ENCODE data around the gene FNDC3B. TPM values are rescaled to one million over a fixed set of nuclear protein-coding genes. Genes with fewer than 3 reads are reported as not detected.

FNDC3B gene
- total RNA-seq, 2 donors from 2014 or later, result 12.0 to 17.7 TPM

DNA sequence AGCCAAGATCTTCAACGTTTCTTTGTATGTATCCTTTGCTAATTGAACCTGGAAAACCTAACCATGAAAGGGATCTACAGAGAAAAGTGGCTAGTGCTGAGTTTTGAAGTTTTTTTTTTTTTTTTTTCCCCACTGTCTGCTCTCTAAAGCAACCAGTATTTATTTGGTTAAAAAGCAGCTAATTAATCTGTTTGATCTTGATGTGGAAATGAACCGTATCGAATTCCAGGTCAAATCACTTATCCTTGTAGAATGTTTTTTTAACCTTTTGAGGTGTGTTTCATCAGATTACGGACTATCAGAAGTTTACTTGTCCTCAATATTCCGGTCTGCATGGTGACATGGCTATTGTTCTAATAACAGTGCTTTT is 117.2 kb downstream of the FNDC3B start:
- no peak overlapping the region for H3K4me3 Mint-ChIP-seq
- no peak for ATAC-seq (replicated peaks in 1 of 2)

DNA sequence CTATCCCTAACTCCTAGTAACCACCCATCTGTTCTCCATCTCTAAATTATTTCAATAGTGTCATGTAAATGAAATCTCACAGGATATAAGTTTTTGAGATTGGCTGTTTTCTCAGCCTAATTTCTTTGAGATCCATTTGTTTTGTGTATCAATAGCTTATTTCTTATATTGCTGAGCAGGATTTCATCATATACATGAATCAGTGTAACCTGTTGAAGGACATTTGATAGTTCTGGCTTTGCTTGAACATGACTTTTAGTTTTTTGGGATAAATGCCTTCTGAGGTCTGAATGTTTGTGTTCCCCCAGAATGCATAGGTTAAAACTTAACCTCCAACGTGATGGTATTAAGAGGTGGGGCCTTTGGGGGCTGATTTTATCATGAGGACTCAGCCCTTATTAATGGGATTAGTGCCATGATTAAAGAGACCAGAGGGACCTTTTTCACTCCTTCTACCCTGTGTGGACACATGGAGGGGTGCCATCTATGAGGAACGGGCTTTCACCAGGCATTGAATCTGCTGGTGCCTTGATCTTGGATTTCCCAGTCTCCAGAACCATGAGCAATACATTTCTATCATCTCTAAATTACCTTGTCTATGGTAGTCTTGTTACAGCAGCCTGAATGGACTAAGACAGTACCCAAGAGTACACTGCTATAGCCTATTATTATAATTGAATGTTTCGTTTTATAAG is 118.3 kb downstream of the FNDC3B start:
- DNase-seq (no peak), ATAC-seq (replicated peaks in 1 of 2) (no peak)
- no peak overlapping the region for H3K4me3 Mint-ChIP-seq
- no peaks in the 10 kb centered on the region for H3K27me3 Mint-ChIP-seq (ENCODE audit: low read depth)
- no peak overlapping the region for H3K27ac Mint-ChIP-seq
- H3K9me3 Mint-ChIP-seq, result no peaks in the 10 kb centered on the region
- peaks cover 22% of the 10 kb centered on the region for H3K4me1 Mint-ChIP-seq (ENCODE audit: low read depth)
- no peaks in the 10 kb centered on the region for H3K36me3 Mint-ChIP-seq (ENCODE audit: insufficient read depth in 2 of 2)

More for the DNA sequence above, 117.2 kb downstream of the FNDC3B start:
- Mint-ChIP-seq H3K4me1 (ENCODE audit: low read depth) (peaks cover 23% of the 10 kb centered on the region), H3K27ac (no peak overlapping the region), H3K36me3 (ENCODE audit: insufficient read depth in 2 of 2) (no peaks in the 10 kb centered on the region), H3K27me3 (ENCODE audit: low read depth) (no peaks in the 10 kb centered on the region), H3K9me3 (no peaks in the 10 kb centered on the region)
- no peak for DNase-seq

GRCh38 chr3:172158741-172159140 is 119.4 kb downstream of the FNDC3B start:
- Mint-ChIP-seq H3K27ac (no peak overlapping the region), H3K27me3 (ENCODE audit: low read depth) (no peaks in the 10 kb centered on the region), H3K4me1 (ENCODE audit: low read depth) (peaks cover 12% of the 10 kb centered on the region), H3K9me3 (no peaks in the 10 kb centered on the region), H3K36me3 (ENCODE audit: insufficient read depth in 2 of 2) (no peaks in the 10 kb centered on the region), H3K4me3 (no peak overlapping the region)
- ATAC-seq (replicated peaks in 1 of 2) (no peak), DNase-seq (no peak)

- Mint-ChIP-seq H3K27me3 (ENCODE audit: low read depth) (no peaks in the 10 kb centered on the region), H3K4me3 (no peak overlapping the region), H3K27ac (peak overlapping the region; percentile 33), H3K9me3 (no peaks in the 10 kb centered on the region), H3K36me3 (ENCODE audit: insufficient read depth in 2 of 2) (no peaks in the 10 kb centered on the region), H3K4me1 (ENCODE audit: low read depth) (peaks cover 9% of the 10 kb centered on the region)
- DNase-seq, result no peak
- no peak for ATAC-seq (replicated peaks in 1 of 2)
These were observed 120.0 kb downstream of the FNDC3B start for GRCh38 chr3:172159376-172159775.

GRCh38 chr3:172159962-172160538 is 120.7 kb downstream of the FNDC3B start:
- H3K4me3 Mint-ChIP-seq, result no peak overlapping the region
- peaks cover 2% of the 10 kb centered on the region for H3K4me1 Mint-ChIP-seq (ENCODE audit: low read depth)
- H3K36me3 Mint-ChIP-seq (ENCODE audit: insufficient read depth in 2 of 2), result no peaks in the 10 kb centered on the region
- DNase-seq (no peak), ATAC-seq (replicated peaks in 1 of 2) (no peak)
- H3K9me3 Mint-ChIP-seq, result no peaks in the 10 kb centered on the region
- no peaks in the 10 kb centered on the region for H3K27me3 Mint-ChIP-seq (ENCODE audit: low read depth)
- no peak overlapping the region for H3K27ac Mint-ChIP-seq

GRCh38 chr3:172161133-172161789 is 121.9 kb downstream of the FNDC3B start:
- Mint-ChIP-seq H3K27me3 (ENCODE audit: low read depth) (no peaks in the 10 kb centered on the region), H3K27ac (no peak overlapping the region), H3K4me1 (ENCODE audit: low read depth) (no peaks in the 10 kb centered on the region), H3K36me3 (ENCODE audit: insufficient read depth in 2 of 2) (no peaks in the 10 kb centered on the region), H3K4me3 (no peak overlapping the region), H3K9me3 (no peaks in the 10 kb centered on the region)
- no peak for DNase-seq
- ATAC-seq (replicated peaks in 1 of 2), result no peak

- Mint-ChIP-seq H3K27me3 (ENCODE audit: low read depth) (no peaks in the 10 kb centered on the region), H3K36me3 (ENCODE audit: insufficient read depth in 2 of 2) (no peaks in the 10 kb centered on the region), H3K4me1 (ENCODE audit: low read depth) (no peaks in the 10 kb centered on the region), H3K27ac (no peak overlapping the region), H3K4me3 (no peak overlapping the region), H3K9me3 (no peaks in the 10 kb centered on the region)
- DNase-seq (no peak), ATAC-seq (replicated peaks in 1 of 2) (no peak)
These were observed 122.6 kb downstream of the FNDC3B start for GRCh38 chr3:172161959-172162358.

- ATAC-seq (replicated peaks in 1 of 2) (no peak), DNase-seq (no peak)
- Mint-ChIP-seq H3K27ac (no peak overlapping the region), H3K9me3 (no peaks in the 10 kb centered on the region), H3K27me3 (ENCODE audit: low read depth) (no peaks in the 10 kb centered on the region), H3K4me1 (ENCODE audit: low read depth) (no peaks in the 10 kb centered on the region), H3K36me3 (ENCODE audit: insufficient read depth in 2 of 2) (no peaks in the 10 kb centered on the region), H3K4me3 (no peak overlapping the region)
These were observed 123.9 kb downstream of the FNDC3B start for GRCh38 chr3:172163320-172163719.

- no peak overlapping the region for H3K27ac Mint-ChIP-seq
- no peak for ATAC-seq (replicated peaks in 1 of 2)
- peaks cover 6% of the 10 kb centered on the region for H3K4me1 Mint-ChIP-seq (ENCODE audit: low read depth)
- DNase-seq, result no peak
- no peaks in the 10 kb centered on the region for H3K9me3 Mint-ChIP-seq
- H3K4me3 Mint-ChIP-seq, result no peak overlapping the region
- H3K36me3 Mint-ChIP-seq (ENCODE audit: insufficient read depth in 2 of 2), result no peaks in the 10 kb centered on the region
- H3K27me3 Mint-ChIP-seq (ENCODE audit: low read depth), result no peaks in the 10 kb centered on the region
These were observed 125.4 kb downstream of the FNDC3B start for GRCh38 chr3:172164620-172165362.

GRCh38 chr3:172166261-172166660 is 126.9 kb downstream of the FNDC3B start:
- H3K36me3 Mint-ChIP-seq (ENCODE audit: insufficient read depth in 2 of 2), result no peaks in the 10 kb centered on the region
- DNase-seq (no peak), ATAC-seq (replicated peaks in 1 of 2) (no peak)
- H3K27ac Mint-ChIP-seq, result no peak overlapping the region
- no peaks in the 10 kb centered on the region for H3K9me3 Mint-ChIP-seq
- no peak overlapping the region for H3K4me3 Mint-ChIP-seq
- H3K4me1 Mint-ChIP-seq (ENCODE audit: low read depth), result peaks cover 6% of the 10 kb centered on the region
- no peaks in the 10 kb centered on the region for H3K27me3 Mint-ChIP-seq (ENCODE audit: low read depth)

DNA sequence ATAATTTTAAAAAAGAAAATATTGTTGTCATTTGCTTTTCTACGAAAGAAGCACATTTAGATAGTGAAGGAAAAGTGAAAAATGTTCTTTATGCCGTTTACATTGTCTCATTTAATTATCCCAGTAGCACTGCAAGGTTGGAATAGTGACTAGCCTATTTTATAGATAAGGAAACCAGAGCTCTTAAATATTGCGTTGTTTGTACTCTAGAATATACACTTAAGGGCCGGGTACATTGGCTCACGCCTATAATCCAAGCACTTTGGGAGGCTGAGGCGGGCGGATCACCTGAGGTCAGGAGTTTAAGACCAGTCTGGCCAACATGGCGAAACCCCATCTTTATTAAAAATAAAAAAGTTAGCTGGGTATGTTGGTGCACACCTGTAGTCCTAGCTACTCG is 127.5 kb downstream of the FNDC3B start:
- no peaks in the 10 kb centered on the region for H3K27me3 Mint-ChIP-seq (ENCODE audit: low read depth)
- no peaks in the 10 kb centered on the region for H3K9me3 Mint-ChIP-seq

DNA sequence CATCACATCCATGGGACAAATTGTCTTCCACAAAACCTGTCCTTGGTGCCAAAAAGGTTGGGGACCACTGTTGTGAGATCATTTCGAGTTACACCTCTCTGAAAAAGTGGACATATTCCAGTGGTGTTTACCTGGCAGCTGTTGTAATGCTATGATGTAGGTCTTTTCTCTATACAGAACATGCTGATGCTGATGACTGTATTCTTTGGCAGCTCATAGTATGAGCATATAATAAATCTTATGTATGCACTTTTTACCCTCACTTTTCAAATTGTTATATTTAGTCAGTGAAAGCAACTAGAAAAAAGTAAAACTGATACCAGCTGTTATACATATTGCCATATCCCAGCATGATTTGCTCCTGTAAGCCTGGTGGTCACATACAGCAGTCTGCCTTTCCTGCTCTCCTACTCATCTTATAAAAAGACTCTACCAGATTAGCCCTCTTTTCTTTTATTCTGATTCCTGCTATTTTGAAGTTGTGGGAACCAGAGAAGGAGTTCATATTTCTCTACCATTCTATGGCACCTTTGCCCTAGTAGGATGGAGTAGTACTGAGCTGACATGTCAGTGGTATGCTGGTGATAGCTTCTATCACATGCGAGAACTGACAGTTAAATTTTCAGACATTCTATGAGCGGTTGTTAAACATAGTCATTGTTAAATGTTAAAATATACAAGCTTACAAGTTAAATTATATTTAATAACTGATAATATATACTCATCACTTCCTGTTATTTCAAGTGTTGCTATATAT is 128.7 kb downstream of the FNDC3B start:
- no peaks in the 10 kb centered on the region for H3K9me3 Mint-ChIP-seq
- DNase-seq (no peak), ATAC-seq (replicated peaks in 1 of 2) (no peak)
- H3K27ac Mint-ChIP-seq, result peak overlapping the region; percentile 42
- no peaks in the 10 kb centered on the region for H3K36me3 Mint-ChIP-seq (ENCODE audit: insufficient read depth in 2 of 2)
- peaks cover 11% of the 10 kb centered on the region for H3K4me1 Mint-ChIP-seq (ENCODE audit: low read depth)
- no peaks in the 10 kb centered on the region for H3K27me3 Mint-ChIP-seq (ENCODE audit: low read depth)
- no peak overlapping the region for H3K4me3 Mint-ChIP-seq

More for the DNA sequence above, 127.5 kb downstream of the FNDC3B start:
- Mint-ChIP-seq H3K27ac (no peak overlapping the region), H3K4me1 (ENCODE audit: low read depth) (peaks cover 6% of the 10 kb centered on the region), H3K36me3 (ENCODE audit: insufficient read depth in 2 of 2) (no peaks in the 10 kb centered on the region), H3K4me3 (no peak overlapping the region)
- DNase-seq (no peak), ATAC-seq (replicated peaks in 1 of 2) (no peak)
